Measurements from ENCODE around the gene CELF2.
"Not testable (repeated sequence)": the region's sequence is repeated elsewhere in the genome, so short reads cannot be mapped to it uniquely, and the experiment has no call there.

The CELF2 gene

DNA sequence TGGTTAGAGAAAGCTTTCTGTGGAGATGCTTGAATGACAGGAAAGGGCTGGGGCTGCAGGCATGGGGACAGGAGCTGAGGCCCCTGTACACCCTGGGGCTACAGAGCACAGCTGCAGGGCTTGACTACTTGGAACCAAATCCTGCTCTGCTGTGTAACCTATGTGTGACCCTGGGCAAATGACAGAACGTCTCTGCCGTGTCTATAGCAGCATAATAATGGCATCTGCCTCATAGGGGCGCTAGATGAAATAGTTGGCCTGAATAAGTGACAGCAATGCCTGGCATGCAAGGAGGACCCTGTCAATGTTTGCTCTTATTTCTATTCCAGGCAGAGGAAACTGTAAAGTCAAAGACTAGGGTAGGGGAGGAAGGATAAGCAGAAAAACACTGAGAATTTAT, 339.8 kb downstream of the CELF2 start:
- DNase-seq (ENCODE audit: low spot score) = no peak

DNA sequence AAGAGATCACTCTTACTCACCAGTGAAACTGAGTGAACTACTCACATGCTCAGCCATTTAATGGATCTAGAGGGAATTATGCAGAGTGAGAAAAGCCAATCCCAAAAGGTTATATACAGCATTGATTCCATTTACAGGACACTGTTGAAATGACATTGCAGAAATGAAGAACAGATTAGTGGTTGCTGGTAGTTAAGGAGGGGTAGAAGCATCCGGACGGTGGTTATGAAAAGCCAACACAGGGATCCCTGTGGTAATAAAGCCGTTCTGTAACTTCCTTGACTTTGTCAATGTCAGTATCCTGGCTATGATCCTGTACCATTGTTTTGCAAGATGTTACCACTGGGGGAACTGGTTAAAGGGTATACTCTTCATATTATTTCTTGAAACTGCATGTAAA, 340.3 kb downstream of the CELF2 start:
- DNase-seq (ENCODE audit: low spot score) = no peak

DNA sequence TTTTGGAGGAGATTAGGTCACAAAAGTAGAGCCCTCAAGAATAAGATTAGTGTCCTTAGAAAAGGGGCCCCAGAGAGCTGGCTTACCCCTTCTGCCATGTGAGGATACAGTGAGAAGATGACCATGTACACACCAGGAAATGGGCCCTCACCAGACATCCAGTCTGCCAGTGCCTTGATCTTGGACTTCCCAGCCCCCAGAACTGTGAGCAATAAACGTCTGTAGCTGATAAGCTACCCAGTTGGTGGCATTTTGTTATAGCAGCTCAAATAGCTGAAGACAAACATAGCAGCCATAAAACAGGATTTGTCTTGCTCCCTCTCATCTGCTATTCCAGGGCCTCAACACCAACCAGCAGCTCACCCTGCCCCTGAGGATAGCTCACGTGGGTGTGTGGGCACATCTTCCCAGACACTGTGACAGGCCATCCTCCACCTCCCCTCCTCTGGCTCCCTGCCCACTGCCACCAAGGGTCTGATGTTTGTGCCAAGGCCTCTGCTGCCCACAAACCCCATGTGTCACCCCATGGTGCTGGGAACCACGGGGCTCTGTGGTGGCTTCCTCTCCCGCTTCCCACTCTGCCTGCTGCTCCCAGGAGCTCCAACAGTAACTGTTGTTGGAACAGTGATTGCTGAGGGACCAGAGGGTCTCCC, 341.4 kb downstream of the CELF2 start:
- no peak for DNase-seq (ENCODE audit: low spot score)

DNA sequence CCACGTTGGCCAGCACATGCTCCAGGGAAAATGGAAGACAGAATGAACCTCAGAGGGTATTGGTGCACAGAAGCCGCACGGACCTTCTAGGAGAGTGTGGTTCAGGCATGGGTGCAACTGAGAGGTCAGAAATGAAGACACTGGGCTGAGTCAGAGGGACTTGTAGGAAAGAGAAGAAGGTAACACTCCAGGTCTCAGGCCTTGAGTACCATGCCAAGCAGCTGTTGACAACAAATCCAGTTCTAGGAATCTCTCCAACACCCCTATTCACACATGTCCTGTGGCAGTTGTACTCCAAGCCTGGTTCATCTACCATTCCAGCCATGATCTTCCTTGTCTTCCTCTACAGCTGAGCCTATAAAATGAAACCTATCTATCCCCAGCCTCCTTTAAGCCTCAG, 342.2 kb downstream of the CELF2 start:
- no peak for DNase-seq (ENCODE audit: low spot score)

DNA sequence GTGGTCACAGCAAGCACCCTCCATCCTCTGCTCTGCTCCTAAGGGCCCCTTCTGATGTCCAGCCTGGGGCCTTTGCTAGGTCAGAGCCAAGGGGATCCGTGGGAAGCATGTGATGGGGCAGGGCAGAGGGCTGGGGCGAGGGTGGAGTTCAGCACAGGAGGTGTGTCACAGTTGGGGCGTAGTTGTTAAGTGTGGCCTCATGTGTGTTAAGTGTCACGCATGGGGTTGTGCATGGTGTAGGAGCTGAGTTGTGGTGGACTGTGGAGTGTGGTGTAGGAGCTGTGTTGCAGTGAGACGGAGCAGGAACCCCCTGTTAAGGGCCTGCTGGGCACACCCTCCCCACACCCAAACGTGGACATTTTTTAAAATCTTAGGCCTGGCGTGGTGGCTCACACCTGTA, 345.8 kb downstream of the CELF2 start:
- DNase-seq (ENCODE audit: low spot score) = no peak

DNA sequence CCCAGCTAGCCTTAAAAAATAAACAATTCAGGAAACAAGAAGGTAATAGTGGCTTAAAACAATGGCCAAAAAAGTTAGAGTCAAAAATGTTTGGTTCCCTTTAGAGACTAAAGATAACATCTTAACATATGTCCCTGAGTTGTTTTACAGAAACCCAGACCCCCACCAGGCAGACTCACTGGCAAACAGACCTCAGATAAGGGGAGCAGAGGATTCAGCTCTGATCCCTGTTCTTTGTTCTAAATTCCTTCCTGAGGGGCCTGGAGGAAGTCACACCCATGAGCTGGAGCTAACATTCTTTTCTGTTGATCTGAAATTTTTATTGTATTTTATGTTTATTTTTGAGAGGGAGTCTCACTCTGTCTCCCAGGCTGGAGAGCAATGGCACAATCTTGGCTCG, 346.6 kb downstream of the CELF2 start:
- no peak for DNase-seq (ENCODE audit: low spot score)

DNA sequence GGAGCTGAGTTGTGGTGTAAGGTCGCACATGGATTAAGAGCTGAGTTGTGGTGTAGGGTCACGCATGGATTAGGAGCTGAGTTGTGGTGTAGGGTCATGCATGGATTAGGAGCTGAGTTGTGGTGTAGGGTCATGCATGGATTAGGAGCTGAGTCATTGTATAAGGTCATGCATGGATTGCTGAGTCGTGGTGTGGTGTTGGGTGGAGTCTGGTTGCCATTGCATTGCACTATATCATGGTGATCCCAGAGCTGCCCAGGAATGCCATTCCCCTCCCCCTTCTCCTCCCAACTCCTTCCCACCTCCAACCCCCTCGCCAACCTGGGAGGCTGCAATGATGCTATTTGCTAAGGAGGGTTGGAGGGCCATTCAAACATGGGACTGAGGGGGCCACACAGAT, 349.2 kb downstream of the CELF2 start:
- not testable (repeated sequence) for DNase-seq (ENCODE audit: low spot score)

DNA sequence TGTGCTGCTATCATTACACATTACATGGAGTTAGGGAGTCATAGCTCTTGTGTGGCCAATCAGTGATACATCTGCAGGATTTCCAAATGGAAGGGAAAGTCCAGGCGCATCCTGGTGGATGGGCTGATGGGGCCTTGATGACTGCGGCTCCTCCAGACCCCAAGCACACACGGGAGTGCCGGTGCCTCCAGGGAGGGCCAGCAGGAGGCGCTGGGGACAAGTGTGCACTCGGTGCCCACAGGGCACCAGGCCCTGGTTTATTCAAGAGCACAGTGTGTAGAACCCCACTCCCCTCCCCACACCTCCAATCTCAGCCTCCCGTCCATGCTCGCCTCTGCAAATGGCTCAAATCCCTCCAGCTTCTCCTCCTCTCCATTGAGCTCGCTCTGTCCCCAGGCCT, 349.8 kb downstream of the CELF2 start:
- no peak for DNase-seq (ENCODE audit: low spot score)

DNA sequence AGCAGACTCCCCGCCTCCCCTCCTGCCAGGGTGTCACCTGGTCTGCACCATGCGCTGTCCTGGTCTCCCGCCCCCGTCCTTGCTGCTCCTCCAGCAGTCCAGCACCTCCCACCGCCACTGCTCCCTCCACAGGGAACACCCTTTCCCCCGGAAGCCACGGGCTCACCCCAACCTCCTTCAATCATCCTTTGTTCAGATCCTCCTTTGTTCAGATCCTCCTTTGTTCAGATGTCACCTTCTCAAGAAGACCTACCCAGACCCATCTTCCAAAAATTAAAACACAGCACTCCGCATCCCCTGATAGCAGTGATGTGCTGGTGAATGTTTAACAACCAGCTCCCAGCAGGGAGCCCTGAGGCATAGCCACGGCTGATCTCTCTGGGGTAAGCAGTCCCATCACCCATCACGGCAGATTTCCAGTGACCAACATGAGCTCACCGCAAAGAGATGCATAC, 356.1 kb downstream of the CELF2 start:
- no peak for DNase-seq (ENCODE audit: low spot score)

DNA sequence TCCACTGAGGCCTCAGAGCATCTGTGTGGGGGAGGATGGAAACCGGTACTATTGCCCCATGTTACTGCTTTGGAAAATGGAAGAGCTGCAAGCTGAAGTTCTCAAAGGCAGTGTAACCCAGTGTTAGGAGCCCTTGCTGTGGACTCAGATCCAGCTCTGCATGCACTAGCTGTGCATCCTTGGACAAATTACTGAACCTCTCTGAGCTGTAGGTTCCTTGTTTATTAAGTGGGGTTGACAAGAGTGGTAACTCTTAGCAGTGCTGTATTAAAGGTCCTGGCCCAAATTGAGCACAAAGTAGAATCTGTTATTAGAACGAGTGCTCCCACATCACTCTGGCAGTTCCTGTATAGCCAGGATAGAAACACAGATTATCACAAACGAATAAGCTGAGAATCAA, 359.6 kb downstream of the CELF2 start:
- no peak for DNase-seq (ENCODE audit: low spot score)

DNA sequence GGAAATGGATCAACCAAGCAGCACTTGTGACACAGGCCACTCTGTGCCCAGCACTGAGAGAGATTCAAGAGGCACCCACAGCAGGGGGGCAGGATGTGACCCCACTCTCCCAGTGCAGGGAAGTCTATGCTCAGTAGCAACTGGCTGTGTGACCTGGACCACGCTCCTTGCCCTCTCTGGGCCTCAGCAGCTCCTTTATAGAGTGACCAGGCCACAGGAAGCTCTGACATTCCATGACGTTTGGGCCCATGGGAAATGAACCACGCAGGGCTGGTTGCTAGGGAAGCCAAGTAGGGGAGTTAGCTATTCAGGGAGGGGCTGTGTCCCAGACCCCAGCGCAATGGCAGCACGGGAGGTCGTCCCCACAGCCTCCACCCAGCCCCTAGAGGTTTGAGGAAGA, 361.2 kb downstream of the CELF2 start:
- no peak for DNase-seq (ENCODE audit: low spot score)

DNA sequence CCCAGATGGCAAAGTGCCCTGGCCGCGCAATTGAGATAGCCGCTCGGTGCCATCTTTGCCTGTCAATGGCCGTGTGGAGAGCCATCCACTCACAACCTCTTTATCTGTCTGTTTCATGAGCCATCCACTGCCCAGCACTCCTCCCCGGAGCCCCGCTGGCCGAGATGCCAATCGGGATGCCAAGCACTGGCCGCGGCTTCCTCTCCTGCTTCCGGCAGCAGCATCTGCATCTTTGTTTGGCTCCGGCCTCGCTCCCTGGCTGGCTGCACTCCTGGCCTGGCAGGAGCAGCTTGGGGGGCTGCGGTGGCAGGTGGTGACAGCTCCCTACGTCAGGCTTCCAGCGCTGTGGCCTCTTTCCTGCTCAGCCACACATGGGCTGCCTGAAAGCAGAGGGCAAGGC, 362.1 kb downstream of the CELF2 start:
- DNase-seq (ENCODE audit: low spot score) = no peak

DNA sequence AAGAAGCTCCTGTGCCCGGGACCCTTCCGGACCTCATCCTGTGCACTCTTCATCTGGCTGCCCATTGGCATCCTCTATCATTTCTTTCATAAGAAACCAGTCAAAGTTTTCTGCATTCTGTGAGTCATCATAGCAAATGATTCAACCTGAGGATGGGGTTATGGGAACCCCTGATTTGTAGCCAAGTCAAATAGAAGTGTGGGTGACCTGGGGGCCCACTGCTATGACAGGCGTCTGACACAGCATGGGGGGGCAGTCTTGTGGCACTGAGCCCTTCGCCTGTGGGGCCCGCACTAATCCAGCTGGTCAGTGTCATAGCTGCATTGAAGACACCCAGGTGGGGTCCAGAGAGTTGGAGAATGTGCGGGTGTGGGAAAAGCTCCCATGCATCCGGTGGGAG, 363.4 kb downstream of the CELF2 start:
- DNase-seq (ENCODE audit: low spot score) = no peak

DNA sequence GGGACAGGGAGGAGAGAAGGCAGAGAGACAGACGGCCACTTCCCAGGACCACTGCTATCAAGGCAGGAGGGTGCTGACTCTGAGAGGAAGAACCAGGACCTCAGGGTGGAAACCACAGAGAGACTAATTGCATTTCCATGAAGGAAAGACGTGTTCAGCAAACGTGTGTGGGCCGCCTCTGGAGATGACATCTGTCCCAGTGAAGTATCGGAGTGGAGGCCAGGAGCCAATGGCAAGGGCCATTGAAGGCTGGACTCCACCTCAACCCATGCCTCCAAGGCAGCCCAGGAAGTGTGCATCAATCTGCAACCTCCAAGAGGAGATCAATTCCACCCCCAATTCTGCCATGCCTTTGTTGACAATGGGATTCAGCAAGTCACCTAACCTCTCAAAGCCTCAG, 363.8 kb downstream of the CELF2 start:
- no peak for DNase-seq (ENCODE audit: low spot score)

DNA sequence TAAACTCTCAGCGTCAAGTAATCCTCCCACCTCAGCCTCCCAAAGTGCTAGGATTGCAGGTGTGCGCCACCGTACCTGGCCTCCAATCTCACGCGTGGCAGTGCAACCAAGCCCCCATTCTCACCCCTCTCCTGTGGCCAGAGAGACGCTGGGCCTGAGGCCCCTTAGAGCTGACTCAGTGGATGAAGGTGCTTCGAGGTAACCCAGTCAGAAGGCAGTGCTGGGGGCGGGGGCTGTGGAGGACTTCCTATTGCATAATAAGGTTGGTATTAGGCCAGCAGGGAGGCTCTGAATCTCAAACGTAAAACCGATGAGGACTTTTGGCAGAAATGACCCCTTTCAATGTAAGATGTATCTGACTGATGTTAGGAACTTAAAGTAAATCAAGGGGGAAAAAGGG, 364.5 kb downstream of the CELF2 start:
- DNase-seq (ENCODE audit: low spot score) = no peak

DNA sequence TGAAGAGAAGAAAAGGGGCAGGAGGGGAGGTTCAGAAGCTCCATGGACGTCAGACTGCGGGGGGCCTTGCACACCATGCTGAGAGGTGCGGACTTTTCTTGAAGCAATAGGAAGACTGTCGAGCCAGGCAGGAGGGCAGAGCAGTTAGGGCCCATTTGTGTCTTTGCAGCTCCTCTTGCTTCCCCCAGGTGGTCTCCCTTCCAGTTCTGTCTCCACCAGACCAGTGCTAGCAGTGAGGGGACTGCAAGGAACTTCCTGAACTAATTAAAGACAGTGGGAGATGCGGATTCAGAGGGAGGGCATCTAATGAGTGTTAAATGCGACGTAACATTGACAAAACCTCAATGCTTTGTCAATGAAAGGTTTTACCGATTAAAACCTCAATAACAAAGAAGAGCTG, 368.4 kb downstream of the CELF2 start:
- no peak for DNase-seq (ENCODE audit: low spot score)

Data from ecto neural progenitor cell (in vitro differentiated cells).